CD4-positive, alpha-beta T cell treated with Interleukin-6 at 100 ng/mL for 8 hours (primary cell): ENCODE results near the gene IL27RA.
A peak's percentile ranks its signal among the peaks of the same experiment; 100 is the strongest.

Experiments
- DNase-seq: peaks from one replicate; pipeline ENCODE4 v3.0.0-alpha.2; 2020; ENCODE audit warnings: mixed read lengths, low spot score

Gene IL27RA

GRCh38 chr19:14089412-14089661 is 57.8 kb downstream of the IL27RA start:
- DNase-seq: peak; percentile 30

- peak; percentile 29 for DNase-seq
Observed at GRCh38 chr19:14089662-14090508, 58.3 kb downstream of the IL27RA start.

GRCh38 chr19:14090509-14091080 is 59.0 kb downstream of the IL27RA start, which contains the start of gene SAMD1:
Gene SAMD1 (minus strand): TSS chr19:14090751.
- peak; percentile 92 for DNase-seq

GRCh38 chr19:14091081-14091812 is 59.7 kb downstream of the IL27RA start:
- peak; percentile 41 for DNase-seq

- peak; percentile 44 for DNase-seq
Observed at GRCh38 chr19:14091813-14092462, 60.4 kb downstream of the IL27RA start.

GRCh38 chr19:14093117-14093823 is 61.7 kb downstream of the IL27RA start:
- no peak for DNase-seq

GRCh38 chr19:14094854-14095253 is 63.3 kb downstream of the IL27RA start:
- DNase-seq: no peak

- no peak for DNase-seq
Observed at GRCh38 chr19:14096272-14096992, 64.9 kb downstream of the IL27RA start.

- no peak for DNase-seq
Observed at GRCh38 chr19:14097532-14098151, 66.1 kb downstream of the IL27RA start.

GRCh38 chr19:14101003-14101545 is 69.5 kb downstream of the IL27RA start:
- no peak for DNase-seq

GRCh38 chr19:14102102-14102696 is 70.6 kb downstream of the IL27RA start:
- DNase-seq: no peak

- no peak for DNase-seq
Observed at GRCh38 chr19:14102756-14103155, 71.2 kb downstream of the IL27RA start.
